ENCODE measurements around the gene MCF2L2.
A peak's percentile ranks its signal among the peaks of the same experiment; 100 is the strongest.
"Not testable (repeated sequence)": the region's sequence is repeated elsewhere in the genome, so short reads cannot be mapped to it uniquely, and the experiment has no call there.

MCF2L2 gene

GRCh38 chr3:183442994-183443393 lies 14.6 kb upstream of the MCF2L2 start:
- no peak for DNase-seq

DNA sequence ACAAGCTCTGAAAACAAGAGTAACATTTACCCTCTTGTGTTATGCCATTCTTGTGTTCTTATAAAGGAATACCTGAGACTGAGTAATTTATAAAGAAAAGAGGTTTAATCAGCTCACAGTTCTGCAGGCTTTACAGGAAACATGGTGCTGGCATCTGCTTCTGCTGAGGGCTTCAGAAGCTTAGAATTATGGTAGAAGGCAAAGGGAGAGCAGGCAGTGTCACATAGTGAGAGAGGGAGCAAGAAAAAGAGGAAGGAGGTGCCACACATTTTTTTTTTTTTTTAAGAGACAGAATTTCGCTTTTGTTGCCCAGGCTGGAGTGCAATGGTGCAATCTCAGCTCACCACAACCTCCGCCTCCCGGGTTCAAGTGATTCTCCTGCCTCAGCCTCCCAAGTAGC lies 12.1 kb upstream of the MCF2L2 start:
- DNase-seq, result not testable (repeated sequence)

GRCh38 chr3:183439515-183439914 lies 11.1 kb upstream of the MCF2L2 start:
- no peak for DNase-seq

DNA sequence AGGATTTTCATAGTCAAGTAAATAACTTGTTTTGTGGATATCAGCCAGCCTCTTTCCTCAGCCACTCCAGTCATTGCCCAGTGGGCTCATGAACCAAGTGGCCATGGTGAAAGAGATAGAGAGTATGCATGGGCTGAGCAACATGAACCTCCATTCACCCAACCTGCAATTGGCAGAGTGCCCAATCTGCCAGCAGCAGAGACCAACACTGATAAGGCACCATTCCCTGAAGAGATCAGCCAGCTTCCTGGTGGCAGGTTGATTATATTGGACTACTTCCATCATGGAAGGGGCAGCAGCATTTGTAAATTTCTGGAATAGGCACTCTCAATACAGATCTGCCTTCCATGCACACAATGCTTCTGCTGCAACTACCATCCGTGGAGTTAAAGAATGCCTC lies 10.3 kb upstream of the MCF2L2 start:
- DNase-seq, result no peak

DNA sequence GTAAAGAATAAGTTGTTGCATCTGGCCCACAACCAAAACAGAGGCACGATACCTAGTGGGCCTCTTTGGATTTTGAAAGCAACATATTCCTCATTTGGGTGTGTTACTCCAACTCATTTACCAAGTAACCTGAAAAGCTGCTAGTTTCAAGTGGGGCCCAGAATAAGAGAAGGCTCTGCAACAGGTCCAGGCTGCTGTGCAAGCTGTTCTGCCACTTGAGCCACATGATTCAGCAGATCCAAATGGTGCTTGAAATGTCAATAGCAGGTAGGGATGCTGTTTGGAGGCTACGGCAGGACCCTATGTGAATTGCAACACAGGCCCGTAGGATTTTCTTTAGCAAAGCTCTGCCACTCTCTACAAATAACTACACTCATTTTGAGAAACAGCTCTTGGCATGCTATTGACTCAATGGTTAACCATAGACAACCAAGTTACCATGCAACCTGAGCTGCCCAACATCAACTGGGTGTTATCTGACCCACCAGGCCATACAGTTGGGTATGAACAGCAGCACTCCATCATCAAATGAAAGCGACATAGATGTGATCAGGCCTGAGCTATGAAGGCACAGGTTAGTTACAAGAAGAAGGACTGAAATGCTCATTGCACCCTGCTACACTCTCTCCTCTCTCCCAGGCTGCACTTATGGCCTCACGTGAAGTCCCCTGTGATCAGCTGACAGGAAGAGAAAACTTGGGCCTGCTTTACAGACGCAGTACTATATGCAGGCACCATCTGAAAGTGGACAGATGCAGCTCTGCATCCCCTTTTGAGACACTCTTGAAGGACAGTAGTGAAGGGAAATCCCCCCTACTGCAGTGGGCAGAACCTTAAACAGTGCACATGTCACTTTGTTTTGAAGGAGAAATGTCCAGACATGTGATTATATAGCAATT lies 9.5 kb upstream of the MCF2L2 start:
- DNase-seq, result no peak

DNA sequence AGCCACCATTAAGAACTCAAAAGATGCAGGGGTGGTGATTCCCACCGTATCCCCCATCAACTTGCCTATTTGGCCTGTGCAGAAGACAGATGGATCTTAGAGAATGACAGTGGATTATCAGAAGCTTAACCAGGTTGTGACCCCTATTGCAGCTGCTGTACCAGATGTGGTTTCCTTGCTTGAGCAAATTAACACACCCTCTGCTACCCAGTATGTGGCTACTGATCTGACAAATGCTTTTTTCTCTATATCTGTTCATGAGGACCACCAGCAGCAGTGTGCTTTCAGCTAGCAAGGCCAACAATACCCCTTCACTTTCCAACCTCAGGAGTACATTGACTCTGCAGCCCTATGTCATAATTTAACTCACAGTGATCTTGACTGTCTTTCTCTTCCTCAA lies 8.6 kb upstream of the MCF2L2 start:
- DNase-seq, result no peak

- DNase-seq, result no peak
Observed at GRCh38 chr3:183435661-183436060, 7.2 kb upstream of the MCF2L2 start.

DNA sequence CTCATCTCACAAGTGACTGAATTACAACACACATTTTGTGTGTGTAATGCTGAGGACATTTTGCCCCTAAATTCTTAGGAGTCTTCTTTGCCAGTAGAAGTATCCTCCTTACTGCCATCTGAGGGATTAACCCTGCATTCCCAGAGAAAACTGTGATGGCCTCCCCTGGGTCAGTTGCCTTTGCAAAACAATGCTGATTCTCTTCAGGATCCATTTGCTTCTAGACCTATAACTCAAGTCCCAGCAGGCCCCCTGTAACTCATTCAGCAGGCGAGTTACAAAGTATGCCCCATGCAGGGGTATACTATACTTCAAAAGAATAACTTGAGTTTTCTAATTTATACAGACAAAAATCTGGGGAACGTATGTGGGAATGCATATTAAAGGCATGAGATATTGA lies 6.6 kb upstream of the MCF2L2 start:
- DNase-seq, result no peak

GRCh38 chr3:183434503-183434902 lies 6.1 kb upstream of the MCF2L2 start:
- DNase-seq, result no peak

DNA sequence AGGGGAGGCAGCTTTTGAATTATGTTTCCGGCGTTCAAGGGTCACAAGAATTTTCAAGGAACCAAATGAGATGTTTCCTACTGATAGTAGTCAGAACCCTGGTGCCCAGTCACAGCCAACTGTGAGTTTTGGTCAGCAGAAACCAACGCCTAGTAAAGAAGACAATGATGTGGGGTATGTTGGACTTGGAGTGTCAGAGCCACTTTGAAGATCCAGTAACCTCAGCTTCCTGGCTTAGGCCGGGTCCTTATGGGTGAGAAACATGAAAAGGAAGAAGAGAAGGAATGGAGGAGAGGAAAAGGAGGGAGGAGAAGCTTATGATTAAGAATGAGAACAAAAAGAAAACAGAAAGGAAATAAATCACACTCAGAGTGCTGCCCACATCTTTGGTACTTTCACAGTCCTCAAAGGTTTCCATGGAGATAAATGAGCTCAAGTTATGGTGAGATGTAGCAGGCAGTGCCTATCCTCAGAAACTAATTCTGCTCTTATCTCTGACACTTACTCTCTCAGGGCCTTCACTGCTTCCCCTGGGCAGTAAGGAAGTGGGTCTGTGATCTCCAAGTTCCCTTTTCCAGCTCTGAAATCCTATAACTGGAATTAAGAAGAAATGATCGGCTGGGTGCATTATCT lies 2.0 kb upstream of the MCF2L2 start:
- no peak for DNase-seq

DNA sequence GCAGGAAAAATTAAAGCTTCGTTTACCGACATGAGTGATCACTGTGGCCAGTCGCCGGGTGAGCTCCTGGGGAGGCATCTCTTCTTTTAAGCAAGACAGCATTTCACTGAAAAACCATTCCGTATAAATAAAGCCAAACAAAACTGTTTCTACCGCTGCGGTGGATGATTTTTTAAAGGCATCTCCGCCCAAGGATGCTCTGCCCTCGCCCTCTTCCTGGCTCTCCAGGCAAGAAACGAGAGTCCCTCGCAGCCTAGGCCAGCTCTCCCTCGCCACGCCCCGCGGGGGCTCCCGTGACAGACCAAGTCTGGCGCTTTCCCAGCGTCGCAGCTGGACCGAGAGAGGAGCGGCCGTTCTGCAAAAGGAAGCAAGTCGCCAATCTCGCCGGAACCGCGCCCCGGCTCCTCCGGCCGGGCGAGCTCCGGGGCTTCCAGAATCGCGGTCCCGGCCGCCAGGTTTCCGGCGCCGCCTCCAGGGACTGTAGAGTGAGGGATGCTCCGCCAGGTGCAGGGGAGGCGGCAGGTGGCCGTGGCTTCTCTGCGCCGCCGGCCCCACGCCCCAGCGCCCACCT lies 458 bp downstream of the MCF2L2 start:
- peak in 1 of 2 donors; percentile 24 for DNase-seq

GRCh38 chr3:183427196-183427875 lies 1.1 kb downstream of the MCF2L2 start:
- DNase-seq, result no peak

DNA sequence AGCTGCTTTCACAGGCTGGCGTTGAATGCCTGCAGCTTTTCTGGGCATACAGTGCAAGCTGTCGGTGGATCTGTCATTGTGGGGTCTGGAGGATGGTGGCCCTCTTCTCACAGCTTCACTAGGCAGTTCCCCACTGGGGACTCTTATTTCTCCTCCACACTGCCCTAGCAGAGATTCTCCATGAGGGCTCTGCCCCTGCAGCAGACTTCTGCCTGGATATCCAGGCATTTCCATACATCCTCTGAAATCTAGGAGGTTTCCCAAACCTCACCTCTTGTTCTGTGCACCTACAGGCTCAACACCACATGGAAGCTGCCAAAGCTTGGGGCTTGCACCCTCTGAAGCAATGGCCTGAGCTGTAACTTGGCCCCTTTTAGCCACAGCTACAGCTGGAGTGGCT lies 9.6 kb downstream of the MCF2L2 start:
- not testable (repeated sequence) for DNase-seq

DNA sequence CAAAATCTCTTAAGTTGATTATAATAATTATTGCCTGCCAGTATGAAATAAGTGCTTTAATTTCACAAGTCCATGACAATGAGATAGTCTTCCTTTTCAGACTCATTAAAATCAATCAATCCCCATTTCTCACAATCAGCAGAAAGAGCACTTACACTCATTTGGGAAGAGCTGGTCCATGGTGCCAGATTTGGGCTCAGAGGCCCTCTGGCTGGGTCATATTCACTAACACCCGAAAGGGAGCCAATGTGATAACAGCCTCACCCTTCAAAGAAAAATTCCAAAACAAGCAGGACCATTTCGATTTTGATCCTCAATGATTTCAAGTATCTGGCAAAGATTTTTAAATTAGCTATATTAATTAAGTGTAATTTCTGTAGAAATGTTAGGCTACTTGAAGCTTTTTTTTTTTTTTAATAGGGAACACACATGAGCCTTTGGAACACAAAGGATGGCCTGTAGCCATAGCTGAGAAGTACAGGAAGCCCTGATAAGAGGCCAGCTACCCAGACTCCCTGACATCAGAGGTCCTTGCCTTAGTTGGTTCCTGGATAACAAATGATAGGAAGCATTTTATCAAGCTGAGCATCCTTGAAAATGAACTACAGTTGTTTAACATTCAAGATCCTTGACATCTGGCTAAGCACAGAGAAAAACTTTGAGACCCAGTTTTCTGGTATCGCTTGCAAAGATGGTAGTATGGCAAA lies 17.1 kb downstream of the MCF2L2 start:
- DNase-seq, result no peak

DNA sequence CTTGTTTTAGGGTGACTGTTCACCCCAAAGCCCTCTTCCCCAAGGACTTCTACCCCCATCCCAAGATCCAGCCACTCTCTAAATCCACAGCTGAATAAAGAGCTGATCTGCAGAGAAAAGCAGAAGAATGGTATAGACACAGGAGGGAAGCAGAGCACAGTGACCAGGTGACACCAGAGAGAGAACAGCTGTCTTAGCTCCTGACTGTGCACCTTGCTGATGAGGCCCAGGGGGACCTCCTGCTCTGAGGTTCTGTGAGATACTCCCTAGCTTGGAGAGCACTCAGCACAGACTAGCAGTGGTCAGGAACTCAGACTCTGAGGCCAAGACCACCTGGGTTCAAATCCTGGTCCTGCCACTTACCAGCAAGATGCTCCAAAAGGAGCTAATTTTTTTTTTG lies 17.7 kb downstream of the MCF2L2 start:
- DNase-seq, result no peak

GRCh38 chr3:183410280-183410679 lies 18.1 kb downstream of the MCF2L2 start:
- DNase-seq, result no peak

DNA sequence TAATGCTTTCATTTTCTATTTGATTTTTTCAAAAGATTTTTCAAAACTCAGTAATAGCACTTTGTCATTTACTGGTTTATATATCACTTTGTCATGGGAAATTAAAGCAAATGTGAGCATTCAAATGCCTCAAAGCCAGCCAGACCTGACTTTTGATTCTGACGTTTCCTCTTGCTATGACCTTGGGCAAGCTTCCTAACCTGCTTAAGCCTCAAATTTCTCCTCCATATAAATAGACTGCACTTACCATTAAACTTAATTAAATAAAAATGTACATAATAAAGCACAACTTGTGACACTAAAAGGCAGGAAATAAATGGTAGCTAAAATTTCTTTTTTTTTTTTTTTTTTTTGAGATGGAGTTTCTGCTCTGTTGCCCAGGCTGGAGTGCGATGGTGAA lies 19.2 kb downstream of the MCF2L2 start:
- DNase-seq, result no peak

DNA sequence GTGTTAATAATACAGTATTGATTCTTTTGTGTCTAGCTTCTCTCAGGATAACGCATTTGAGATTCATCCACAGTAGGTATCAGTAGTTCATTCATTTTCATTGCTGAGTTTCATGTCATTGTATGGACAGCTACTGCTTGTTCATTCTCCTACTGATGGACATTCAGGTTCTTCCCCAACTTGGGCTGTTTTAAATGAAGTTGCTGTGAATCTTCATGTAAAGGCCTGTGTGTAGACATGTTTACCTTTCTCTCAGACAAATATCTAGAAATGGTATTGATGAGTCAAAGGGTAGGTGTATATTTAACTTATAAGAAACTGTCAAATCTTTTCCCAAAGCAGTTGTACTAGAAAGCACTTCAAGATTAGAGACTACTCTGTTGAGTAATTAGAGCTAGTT lies 26.7 kb downstream of the MCF2L2 start:
- no peak for DNase-seq

GRCh38 chr3:183400352-183400751 lies 28.1 kb downstream of the MCF2L2 start:
- DNase-seq, result no peak

GRCh38 chr3:183396662-183397391 lies 31.6 kb downstream of the MCF2L2 start:
- DNase-seq, result no peak

DNA sequence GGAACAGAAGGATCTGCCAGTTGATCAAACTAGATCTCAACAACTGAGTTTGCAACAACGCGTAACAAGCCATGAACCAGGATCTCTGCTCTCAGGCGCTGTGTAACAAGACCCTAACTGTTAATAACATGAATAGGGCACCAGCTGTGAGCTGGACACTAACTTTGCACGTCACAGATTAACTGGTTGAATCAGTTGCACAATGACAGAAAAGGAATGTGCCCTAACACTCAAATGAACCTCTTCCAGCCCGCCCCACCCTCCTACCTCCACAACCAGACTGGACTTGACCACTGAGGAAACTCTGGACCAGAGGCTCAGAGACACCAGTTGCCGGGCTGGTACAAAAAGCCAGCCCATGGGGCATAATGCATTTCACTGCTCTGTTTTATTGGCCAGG lies 34.3 kb downstream of the MCF2L2 start:
- no peak for DNase-seq

- DNase-seq, result no peak
Observed at GRCh38 chr3:183393625-183394024, 34.8 kb downstream of the MCF2L2 start.

All from stimulated activated CD4-positive, alpha-beta T cell treated with anti-CD3 and anti-CD28 coated beads, Interleukin-2, amount 100 ng/mL, for 48 hours (primary cell).